Uterus (tissue), 4 donors: ENCODE measurements around the gene MAPK6. TPM values are rescaled to one million over a fixed set of nuclear protein-coding genes. Genes with fewer than 3 reads are reported as not detected.

Experiments
- DNase-seq, 2 donors: peaks; one replicate each; pipeline ENCODE4 v3.0.0-alpha.2; 2019 to 2020
- H3K27ac ChIP-seq, 2 donors: fragments of 200-600 bp; sonication (generic); 1 replicate in 1 of 2; 2 replicates in 1 of 2; pipeline ENCODE4 v1.5.1; 2016 to 2018
- H3K27me3 ChIP-seq, 2 donors: fragments of 200-600 bp; sonication (generic); one replicate each; pipeline ENCODE4 v1.5.1; 2018 to 2019; ENCODE audit warnings: control low read depth in 1 of 2
- H3K36me3 ChIP-seq, 2 donors: fragments of 200-600 bp; sonication (generic); one replicate each; pipeline ENCODE4 v1.5.1; 2019; ENCODE audit warnings: control low read depth in 1 of 2
- H3K4me1 ChIP-seq, 2 donors: fragments of 200-600 bp; sonication (generic); one replicate each; pipeline ENCODE4 v1.5.1; 2018 to 2019; ENCODE audit warnings: control low read depth in 1 of 2
- H3K4me3 ChIP-seq, 2 donors: fragments of 200-600 bp; sonication (generic); 1 replicate in 1 of 2; 2 replicates in 1 of 2; pipeline ENCODE4 v1.5.1; 2018 to 2019; ENCODE audit warnings: mild to moderate bottlenecking in 1 of 2
- H3K9me3 ChIP-seq, 2 donors: fragments of 200-600 bp; sonication (generic); one replicate each; pipeline ENCODE4 v1.5.1; 2019; ENCODE audit warnings: control low read depth in 1 of 2
- POLR2A ChIP-seq, 2 donors: fragments of 450-650 bp; IDR thresholded peaks; one replicate each; pipeline ENCODE4 v1.6.1; 2016; ENCODE audit warnings: antibody characterized with exemption in 2 of 2, mild to moderate bottlenecking in 1 of 2, moderate library complexity in 1 of 2
- intact Hi-C: fragments of 100-400 bp; cut with DNase I; formaldehyde crosslinking; loops from one replicate; pipeline ENCODE4 v1.15.1; 2023; ENCODE audit warnings: low total_unique reads
- total RNA-seq, 4 donors: library from RNA; depleted of rRNA in 3 of 4; stranded (reverse); fragments of >200 nt in 3 of 4; gene quantifications; one replicate each; pipeline versions ENCODE4 v1.1.0 to v1.2.4, GENCODE V29; 2014 to 2023
- TF ChIP-seq, protein P1 (sequence below), 4 experiments: fragments of 200-600 bp in 2 of 4; fragments of 450-650 bp in 2 of 4; sonication (generic) in 2 of 4; IDR thresholded peaks; one replicate each; pipeline ENCODE4 v1.5.1; 2016 to 2019; ENCODE audit warnings: antibody characterized with exemption in 4 of 4, mild to moderate bottlenecking in 2 of 4, moderate library complexity in 1 of 4
- donor health status: DM: yes; HTN: yes; CAD: no.

MAPK6 gene
- total RNA-seq, 4 donors from 2014 or later, result 11.5 to 47.1 (median 30.0) TPM

DNA sequence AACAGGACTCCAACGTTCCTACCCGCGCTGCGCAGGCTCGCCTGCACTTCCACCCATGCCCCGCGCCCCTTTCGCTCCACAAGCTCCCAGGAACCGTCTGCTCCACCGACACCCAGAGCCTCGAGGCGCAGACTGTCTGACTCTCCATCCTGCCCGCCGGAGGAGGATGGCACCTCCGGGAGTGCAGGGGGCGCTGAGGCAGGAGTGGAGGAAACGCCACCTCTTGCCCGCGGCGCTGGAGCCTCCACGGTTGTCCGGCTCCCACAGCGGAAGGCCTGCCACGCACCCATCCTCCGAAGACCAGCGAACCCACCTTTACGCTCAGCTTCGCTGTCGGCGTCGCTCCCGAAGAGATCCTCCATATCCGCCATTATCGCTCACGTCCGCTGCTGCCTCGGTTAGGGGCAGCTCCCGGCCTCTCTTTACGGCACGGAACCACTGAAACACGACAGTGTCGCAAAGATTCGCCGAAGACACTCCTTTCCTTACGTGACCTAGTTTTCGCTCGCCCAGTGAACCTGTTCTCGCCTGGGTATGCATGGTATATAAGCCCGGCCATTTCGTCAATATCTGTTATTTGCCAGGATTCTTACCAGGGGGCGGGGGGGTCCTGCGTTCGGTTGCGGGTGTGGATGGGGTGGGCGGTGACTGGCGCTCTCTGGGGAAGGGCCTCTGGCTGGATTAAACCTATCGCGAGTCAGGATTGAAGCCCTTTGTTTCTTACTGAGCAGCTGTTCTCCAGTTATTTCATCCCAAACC, 47.5 kb upstream of the MAPK6 start, which contains the start of gene LEO1:
LEO1 (minus strand) TSS at position 404 of the 759 bp plus-strand sequence; CDS start at position 371, 33 bp downstream.
- peak; percentile 86 to 93 for DNase-seq
- peak within 1 kb of the TSS; percentile 71 to 74 for H3K4me3 ChIP-seq
- intact Hi-C loops, result no loop called here
- peak within 1 kb of the TSS; percentile 86 to 88 for H3K27ac ChIP-seq
- no peaks in the 10 kb centered on the region for H3K27me3 ChIP-seq
- TF ChIP-seq POLR2A (IDR thresholded peaks at IDR 0.05), result peak in 1 of 2 donors; percentile 41
- TF ChIP-seq, protein P1, sequence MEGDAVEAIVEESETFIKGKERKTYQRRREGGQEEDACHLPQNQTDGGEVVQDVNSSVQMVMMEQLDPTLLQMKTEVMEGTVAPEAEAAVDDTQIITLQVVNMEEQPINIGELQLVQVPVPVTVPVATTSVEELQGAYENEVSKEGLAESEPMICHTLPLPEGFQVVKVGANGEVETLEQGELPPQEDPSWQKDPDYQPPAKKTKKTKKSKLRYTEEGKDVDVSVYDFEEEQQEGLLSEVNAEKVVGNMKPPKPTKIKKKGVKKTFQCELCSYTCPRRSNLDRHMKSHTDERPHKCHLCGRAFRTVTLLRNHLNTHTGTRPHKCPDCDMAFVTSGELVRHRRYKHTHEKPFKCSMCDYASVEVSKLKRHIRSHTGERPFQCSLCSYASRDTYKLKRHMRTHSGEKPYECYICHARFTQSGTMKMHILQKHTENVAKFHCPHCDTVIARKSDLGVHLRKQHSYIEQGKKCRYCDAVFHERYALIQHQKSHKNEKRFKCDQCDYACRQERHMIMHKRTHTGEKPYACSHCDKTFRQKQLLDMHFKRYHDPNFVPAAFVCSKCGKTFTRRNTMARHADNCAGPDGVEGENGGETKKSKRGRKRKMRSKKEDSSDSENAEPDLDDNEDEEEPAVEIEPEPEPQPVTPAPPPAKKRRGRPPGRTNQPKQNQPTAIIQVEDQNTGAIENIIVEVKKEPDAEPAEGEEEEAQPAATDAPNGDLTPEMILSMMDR (IDR thresholded peaks at IDR 0.05), result peak; percentile 46 to 51 (median 48)
- no peaks in the 10 kb centered on the region for H3K36me3 ChIP-seq
- peaks cover 0 to 12% of the 10 kb centered on the region in 2 donors for H3K9me3 ChIP-seq
- H3K4me1 ChIP-seq, result no peaks in the 10 kb centered on the region

DNA sequence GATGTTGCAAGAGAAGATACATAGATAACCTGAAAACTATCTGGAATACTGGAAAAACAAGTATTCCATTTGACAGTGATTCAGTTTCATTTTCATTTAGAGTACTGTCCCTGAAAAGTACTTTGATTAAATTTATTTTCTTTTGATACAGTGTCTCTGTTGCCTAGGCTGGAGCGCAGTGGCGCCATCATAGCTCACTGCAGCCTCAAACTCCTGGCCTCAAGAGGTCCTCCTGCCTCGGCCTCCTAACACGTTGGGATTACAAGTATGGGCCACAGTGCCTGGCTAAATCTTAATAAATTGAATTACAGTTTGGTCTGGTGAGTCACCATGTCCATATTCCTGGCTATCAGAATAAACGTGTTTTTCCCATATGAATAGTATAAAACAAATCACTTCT, 45.8 kb upstream of the MAPK6 start:
- intact Hi-C loops, result no loop called here
- no peaks in the 10 kb centered on the region for H3K9me3 ChIP-seq
- no peak overlapping the region for H3K4me3 ChIP-seq
- H3K4me1 ChIP-seq, result no peaks in the 10 kb centered on the region
- TF ChIP-seq, protein P1 (IDR thresholded peaks at IDR 0.05), result no peak
- TF ChIP-seq POLR2A (IDR thresholded peaks at IDR 0.05), result no peak
- no peaks in the 10 kb centered on the region for H3K36me3 ChIP-seq
- no peak for DNase-seq
- H3K27me3 ChIP-seq, result no peaks in the 10 kb centered on the region
- no peak overlapping the region for H3K27ac ChIP-seq

DNA sequence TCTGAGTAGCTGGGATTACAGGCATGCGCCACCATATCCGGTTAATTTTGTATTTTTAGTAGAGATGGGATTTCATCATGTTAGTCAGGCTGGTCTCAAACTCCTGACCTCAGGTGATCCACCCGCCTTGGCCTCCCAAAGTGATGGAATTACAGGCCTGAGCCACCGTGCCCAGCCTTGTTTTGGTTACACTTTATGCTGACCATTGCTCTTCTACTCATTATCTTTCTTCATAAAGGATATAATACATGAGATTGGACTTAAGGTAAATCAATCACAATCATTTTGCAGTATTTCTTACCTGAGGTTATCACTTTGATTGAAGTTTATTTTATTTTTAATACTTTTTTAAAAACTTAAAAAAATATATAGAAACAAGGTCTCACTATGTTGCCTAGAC, 45.2 kb upstream of the MAPK6 start:
- no peak for TF ChIP-seq POLR2A (IDR thresholded peaks at IDR 0.05)
- TF ChIP-seq, protein P1 (IDR thresholded peaks at IDR 0.05), result no peak
- Histone ChIP-seq H3K4me1 (no peaks in the 10 kb centered on the region), H3K4me3 (no peak overlapping the region), H3K27me3 (no peaks in the 10 kb centered on the region), H3K9me3 (no peaks in the 10 kb centered on the region), H3K27ac (no peak overlapping the region), H3K36me3 (no peaks in the 10 kb centered on the region)
- intact Hi-C loops, result no loop called here
- DNase-seq, result no peak

DNA sequence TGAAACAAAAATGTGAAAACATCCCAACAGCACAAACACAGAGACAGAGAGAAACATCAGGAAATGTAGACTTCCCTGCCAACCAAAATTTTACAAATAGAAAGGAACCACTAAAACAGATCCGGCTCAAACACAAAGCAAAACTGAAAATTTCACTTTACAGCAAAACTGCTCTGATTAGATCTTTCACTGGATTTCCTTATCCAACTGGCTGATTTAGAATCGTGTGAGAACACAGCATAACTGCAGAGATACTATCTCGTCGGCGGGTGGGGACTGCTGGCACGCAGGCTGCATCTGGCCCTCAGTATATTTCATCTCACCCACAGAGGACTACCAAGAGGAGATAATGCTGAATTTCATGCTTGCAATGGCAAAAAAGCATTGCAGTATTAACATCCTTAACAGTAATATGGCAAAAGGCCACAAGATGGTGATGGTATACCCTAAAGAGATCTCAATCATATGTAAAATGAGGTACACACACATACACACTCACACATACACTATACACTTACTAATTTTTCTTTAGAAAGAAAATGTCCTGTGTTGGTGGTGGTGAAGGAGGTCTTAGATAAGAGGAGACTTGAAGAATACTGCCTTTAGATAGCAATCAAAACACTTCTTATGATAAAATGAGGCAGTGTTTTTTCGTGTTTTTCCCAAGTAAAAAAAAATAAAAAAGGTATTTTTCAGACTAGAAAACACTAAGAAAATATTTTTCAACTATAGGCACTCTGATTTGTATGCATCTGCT, 36.8 kb upstream of the MAPK6 start:
- Histone ChIP-seq H3K4me1 (peaks cover 0 to 5% of the 10 kb centered on the region in 2 donors), H3K27ac (peak overlapping the region in 1 of 2 donors; percentile 82), H3K4me3 (no peak overlapping the region), H3K27me3 (no peaks in the 10 kb centered on the region), H3K9me3 (no peaks in the 10 kb centered on the region), H3K36me3 (no peaks in the 10 kb centered on the region)
- DNase-seq, result peak in 1 of 2 donors; percentile 22
- intact Hi-C loops, result no loop called here
- TF ChIP-seq, protein P1 (IDR thresholded peaks at IDR 0.05), result peak in 3 of 4 experiments; percentile 19 to 44 (median 41)
- no peak for TF ChIP-seq POLR2A (IDR thresholded peaks at IDR 0.05)

DNA sequence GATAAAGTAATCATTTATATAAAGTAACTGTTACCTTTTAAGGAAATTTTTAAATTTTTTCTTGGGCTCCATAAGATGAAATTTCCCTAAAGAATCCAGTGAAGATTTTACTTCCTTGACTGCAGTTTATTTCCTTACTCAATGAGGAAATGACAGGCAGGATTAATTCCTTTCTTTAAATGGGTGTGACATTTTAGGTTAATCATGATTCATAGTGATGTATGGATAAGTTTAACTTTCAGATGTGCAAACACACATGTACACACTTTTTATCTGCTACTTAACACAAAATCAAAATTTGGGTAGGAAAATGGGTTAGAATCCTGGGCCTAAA, 36.3 kb upstream of the MAPK6 start:
- no peak overlapping the region for H3K4me3 ChIP-seq
- no peaks in the 10 kb centered on the region for H3K9me3 ChIP-seq
- no peaks in the 10 kb centered on the region for H3K36me3 ChIP-seq
- intact Hi-C loops, result no loop called here
- no peak for DNase-seq
- peaks cover 0 to 5% of the 10 kb centered on the region in 2 donors for H3K4me1 ChIP-seq
- no peak for TF ChIP-seq POLR2A (IDR thresholded peaks at IDR 0.05)
- TF ChIP-seq, protein P1 (IDR thresholded peaks at IDR 0.05), result no peak
- peak overlapping the region in 1 of 2 donors; percentile 82 for H3K27ac ChIP-seq
- no peaks in the 10 kb centered on the region for H3K27me3 ChIP-seq
